Renal cortex interstitium (tissue), 11 donors: ENCODE measurements around the gene TGFB2. TPM values are rescaled to one million over a fixed set of nuclear protein-coding genes. Genes with fewer than 3 reads are reported as not detected.

Experiments
- DNase-seq, 11 donors: peaks; one replicate each; pipeline ENCODE4 v3.0.0-alpha.2; 2013; ENCODE audit warnings: low read depth in 9 of 11, low spot score in 4 of 11; ENCODE audit errors: extremely low read depth in 1 of 11
- polyA plus RNA-seq, 3 donors: library from polyadenylated mRNA; unstranded; fragments of 120-200 nt; gene quantifications; one replicate each; pipeline ENCODE4 v1.2.1, GENCODE V29; 2013; ENCODE audit not compliant: insufficient read length in 3 of 3

TGFB2 gene
- polyA plus RNA-seq, 3 donors, result 13.9 to 15.5 (median 14.2) TPM

- DNase-seq, result no peak
Measured at GRCh38 chr1:218490406-218490922, 145.3 kb downstream of the TGFB2 start.

DNA sequence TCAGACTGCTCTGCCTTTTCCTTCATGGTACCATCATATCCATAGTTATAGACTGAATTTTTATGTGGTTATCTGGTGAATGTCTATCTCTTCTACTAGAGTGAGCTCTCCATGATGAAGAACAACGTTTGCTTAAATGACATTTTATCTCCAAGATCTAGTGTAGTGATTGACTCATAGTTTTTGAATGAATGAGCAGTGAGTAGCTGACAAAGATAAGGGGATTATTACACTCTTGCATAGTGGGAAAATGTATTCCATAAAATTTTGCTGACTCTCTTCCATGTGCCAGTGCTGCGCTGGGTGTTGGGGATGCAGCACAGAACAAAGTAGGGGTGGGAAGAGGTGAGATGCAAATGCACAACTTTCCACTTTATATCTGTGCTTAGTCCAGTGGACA, 147.7 kb downstream of the TGFB2 start:
- DNase-seq, result no peak

DNA sequence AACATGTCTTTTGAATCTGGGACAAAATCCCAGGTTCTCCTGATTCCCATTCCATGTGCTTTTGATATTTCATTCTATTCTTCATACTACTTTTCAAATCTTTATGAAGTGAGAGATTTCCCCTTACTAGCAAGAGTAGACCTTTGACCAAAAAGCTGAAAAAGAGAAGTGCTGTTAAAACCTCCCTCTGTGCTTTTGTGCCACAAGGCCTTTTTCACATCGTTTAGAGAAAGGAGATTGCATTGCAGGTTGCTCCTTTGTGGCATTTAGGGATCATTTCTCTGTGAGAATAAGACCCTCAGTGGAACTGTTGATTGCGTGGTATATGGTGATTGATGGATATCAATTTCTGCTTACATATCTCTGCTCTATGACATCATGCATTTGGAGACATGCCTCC, 148.8 kb downstream of the TGFB2 start:
- no peak for DNase-seq

Other genes starting within 250 kb of the TGFB2 start
- 10 to 100 TPM; 18.9 to 24.2 (median 22.9) TPM for gene RRP15, start 60.0 kb upstream of the TGFB2 start, polyA plus RNA-seq